Glutamatergic neuron (in vitro differentiated cells): ENCODE measurements around the gene PLOD3. TPM values are rescaled to one million over a fixed set of nuclear protein-coding genes. Genes with fewer than 3 reads are reported as not detected.

Experiments
- DNase-seq: peaks from one replicate; pipeline ENCODE4 v3.0.0; 2022
- H3K27ac Mint-ChIP-seq: one replicate; pipeline ENCODE4 v1.8.0; 2020; ENCODE audit warnings: mild to moderate bottlenecking, mixed read lengths, inconsistent platforms; ENCODE audit not compliant: unreplicated experiment
- H3K27me3 Mint-ChIP-seq: one replicate; pipeline ENCODE4 v1.8.0; 2020; ENCODE audit warnings: mild to moderate bottlenecking, moderate library complexity, mixed read lengths, inconsistent platforms; ENCODE audit not compliant: unreplicated experiment
- H3K36me3 Mint-ChIP-seq: one replicate; pipeline ENCODE4 v1.8.0; 2020; ENCODE audit warnings: mild to moderate bottlenecking, mixed read lengths, inconsistent platforms; ENCODE audit not compliant: unreplicated experiment
- H3K4me1 Mint-ChIP-seq: one replicate; pipeline ENCODE4 v1.8.0; 2020; ENCODE audit warnings: mild to moderate bottlenecking, low read depth, mixed read lengths, inconsistent platforms; ENCODE audit not compliant: unreplicated experiment
- H3K4me3 Mint-ChIP-seq: one replicate; pipeline ENCODE4 v1.8.0; 2020; ENCODE audit warnings: mild to moderate bottlenecking, mixed read lengths, inconsistent platforms; ENCODE audit not compliant: unreplicated experiment
- H3K9me3 Mint-ChIP-seq: one replicate; pipeline ENCODE4 v1.8.0; 2020; ENCODE audit warnings: mild to moderate bottlenecking, moderate library complexity, mixed read lengths, inconsistent platforms; ENCODE audit not compliant: unreplicated experiment
- total RNA-seq: library from RNA; stranded (reverse); fragmentation: NEBNext Ultra II Directional; extraction: Animal tissue kit (Norgen Biotek cat#: 25700); gene quantifications from one replicate; pipeline ENCODE4 v1.2.1, GENCODE V29; 2021; ENCODE audit not compliant: unreplicated experiment
- TF ChIP-seq, protein P1 (sequence below): fragments of 200-600 bp; sonication (generic); IDR thresholded peaks from one replicate; pipeline ENCODE4 v1.5.0; 2021; ENCODE audit not compliant: partially characterized antibody, unreplicated experiment

Gene PLOD3
- total RNA-seq, 1 donor from 2014 or later = 47.1 TPM

DNA sequence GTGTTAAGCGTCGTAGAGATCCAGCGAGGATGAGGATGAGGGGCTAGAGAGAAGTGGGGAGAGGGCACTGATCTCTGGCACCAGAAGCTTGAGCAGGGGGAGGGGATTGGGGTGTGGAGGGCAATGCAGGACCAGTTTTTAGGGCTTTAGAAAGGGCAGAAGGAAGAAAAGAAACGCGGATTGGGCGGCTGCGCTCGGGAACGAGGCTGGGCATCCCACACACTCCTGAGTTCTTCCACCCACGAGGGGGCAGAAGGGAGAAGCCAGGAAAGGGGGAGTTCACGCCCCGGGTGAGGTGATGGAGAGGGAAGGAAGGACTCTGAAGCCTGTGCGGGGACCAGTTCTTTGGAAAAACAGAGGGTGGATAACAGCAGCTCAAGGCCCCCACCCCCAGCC lies 45.9 kb downstream of the PLOD3 start:
- peaks cover 64% of the 10 kb centered on the region for H3K27me3 Mint-ChIP-seq
- peaks cover 13% of the 10 kb centered on the region for H3K9me3 Mint-ChIP-seq
- no peak for DNase-seq
- H3K4me1 Mint-ChIP-seq = peaks cover 27% of the 10 kb centered on the region
- TF ChIP-seq, protein P1, sequence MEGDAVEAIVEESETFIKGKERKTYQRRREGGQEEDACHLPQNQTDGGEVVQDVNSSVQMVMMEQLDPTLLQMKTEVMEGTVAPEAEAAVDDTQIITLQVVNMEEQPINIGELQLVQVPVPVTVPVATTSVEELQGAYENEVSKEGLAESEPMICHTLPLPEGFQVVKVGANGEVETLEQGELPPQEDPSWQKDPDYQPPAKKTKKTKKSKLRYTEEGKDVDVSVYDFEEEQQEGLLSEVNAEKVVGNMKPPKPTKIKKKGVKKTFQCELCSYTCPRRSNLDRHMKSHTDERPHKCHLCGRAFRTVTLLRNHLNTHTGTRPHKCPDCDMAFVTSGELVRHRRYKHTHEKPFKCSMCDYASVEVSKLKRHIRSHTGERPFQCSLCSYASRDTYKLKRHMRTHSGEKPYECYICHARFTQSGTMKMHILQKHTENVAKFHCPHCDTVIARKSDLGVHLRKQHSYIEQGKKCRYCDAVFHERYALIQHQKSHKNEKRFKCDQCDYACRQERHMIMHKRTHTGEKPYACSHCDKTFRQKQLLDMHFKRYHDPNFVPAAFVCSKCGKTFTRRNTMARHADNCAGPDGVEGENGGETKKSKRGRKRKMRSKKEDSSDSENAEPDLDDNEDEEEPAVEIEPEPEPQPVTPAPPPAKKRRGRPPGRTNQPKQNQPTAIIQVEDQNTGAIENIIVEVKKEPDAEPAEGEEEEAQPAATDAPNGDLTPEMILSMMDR = no peak
- peak overlapping the region; percentile 71 for H3K4me3 Mint-ChIP-seq
- H3K27ac Mint-ChIP-seq = no peak overlapping the region
- peaks cover 6% of the 10 kb centered on the region for H3K36me3 Mint-ChIP-seq

DNA sequence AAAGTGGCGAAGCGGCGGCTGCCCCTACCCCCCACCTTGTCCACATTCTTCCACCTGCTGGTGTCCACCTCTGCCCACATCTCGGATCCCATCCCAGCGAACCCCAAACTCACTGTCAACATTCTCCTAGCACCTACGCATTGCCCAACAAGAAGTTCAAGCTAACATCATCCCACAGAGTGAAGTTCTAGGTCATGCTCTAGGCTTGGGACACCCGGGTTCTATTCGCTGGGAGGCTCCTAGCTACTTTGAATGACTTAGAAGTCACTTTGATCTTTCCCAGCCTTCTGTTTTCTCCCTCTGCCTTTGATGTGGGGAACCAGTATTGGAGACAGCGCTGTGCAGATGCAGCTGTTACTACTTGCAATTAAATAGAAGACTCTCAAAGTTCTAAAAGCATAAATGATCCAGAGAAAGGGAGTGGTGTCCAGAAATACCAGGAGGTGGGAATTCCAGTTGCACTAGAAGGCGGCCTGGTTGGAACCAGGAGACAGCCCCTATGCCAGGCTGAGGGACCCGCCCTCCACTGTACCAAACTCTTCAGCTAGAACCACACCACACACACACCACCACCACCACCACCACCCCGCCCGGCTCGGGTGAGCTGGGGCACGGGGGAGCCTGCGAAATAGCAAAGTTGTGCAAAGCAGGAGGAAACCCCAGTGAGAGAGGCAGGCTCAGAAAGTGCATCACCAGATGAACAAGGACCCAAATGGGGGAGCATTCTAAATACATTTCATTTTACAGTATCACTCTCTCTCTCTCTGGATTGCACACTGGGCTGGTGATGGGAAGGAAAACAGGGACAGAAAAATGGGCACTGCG lies 46.6 kb downstream of the PLOD3 start:
- Mint-ChIP-seq H3K27ac (no peak overlapping the region), H3K27me3 (peaks cover 64% of the 10 kb centered on the region), H3K36me3 (peaks cover 6% of the 10 kb centered on the region), H3K4me1 (peaks cover 31% of the 10 kb centered on the region), H3K4me3 (peak overlapping the region; percentile 71), H3K9me3 (peaks cover 13% of the 10 kb centered on the region)
- DNase-seq = no peak
- TF ChIP-seq, protein P1 = no peak

DNA sequence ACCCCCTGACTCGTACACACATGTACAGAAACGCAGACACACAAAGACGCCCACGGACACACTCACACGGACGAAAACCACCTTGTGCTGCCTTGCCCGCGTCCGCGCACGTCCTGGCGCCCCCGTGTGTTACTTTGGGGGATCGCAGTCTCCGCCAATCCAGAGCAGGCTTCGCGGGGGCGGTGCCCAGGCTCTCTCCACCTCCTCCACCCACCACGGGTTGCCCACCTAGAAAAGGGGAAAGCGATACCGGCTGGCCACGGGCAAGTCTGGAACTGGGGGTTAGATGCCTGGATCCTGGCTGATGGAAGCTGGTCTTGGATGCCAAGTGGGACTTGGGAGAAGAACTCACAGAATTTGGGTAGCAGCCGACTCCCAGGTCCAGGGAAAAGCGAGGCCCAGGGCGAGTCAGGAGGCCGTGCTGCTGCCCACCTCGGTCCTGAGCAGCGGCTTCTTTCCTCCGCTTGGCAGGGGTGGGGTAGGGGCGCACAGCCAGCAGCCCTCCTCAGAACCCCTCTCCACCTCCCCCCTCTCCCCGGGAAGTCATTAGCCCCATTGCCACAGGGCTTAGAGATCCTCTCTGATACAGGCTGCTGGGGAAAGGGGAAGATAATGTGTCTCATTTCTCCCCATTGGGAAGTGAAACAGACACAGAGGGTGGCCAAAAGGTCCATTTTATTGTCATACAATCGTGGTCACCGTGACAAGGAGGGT lies 47.4 kb downstream of the PLOD3 start:
- Mint-ChIP-seq H3K4me1 (peaks cover 34% of the 10 kb centered on the region), H3K27me3 (peaks cover 63% of the 10 kb centered on the region), H3K27ac (peak overlapping the region; percentile 75), H3K9me3 (peaks cover 15% of the 10 kb centered on the region), H3K4me3 (peak overlapping the region; percentile 55), H3K36me3 (peaks cover 2% of the 10 kb centered on the region)
- peak; percentile 91 for DNase-seq
- TF ChIP-seq, protein P1 = peak; percentile 88

DNA sequence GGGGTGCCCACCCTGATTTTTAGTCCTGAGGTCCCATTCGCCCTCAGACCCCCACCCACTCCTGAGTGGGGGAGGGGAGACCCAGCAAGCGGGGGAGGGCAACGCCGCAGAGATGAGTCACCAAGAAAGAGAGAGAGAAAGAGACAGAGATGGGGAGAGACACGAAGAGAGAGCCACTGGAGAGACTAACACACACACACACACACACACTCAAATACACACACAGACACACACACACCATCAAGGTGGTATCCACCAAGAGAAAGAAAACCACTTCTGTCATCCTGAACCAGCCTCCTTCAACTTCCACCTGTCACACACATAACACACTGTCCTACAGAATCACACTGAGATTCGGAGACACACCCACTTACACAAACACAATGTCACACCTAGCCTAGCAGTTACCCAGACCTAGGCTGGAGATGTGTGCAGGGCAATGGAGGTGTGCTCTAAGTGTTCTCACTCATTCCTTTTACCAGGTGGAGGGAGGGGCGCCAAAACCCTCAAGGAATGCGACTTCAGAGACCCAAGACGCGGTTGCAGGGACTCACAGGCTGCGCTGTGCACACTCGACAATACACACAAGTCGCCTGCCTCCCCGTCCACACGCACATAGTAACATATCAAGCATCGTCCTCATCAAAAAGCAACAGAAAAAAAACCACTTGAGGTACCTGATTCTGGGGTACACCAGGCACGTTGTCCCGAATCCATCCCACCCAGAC lies 48.1 kb downstream of the PLOD3 start:
- H3K27me3 Mint-ChIP-seq = peaks cover 64% of the 10 kb centered on the region

More for the DNA sequence above, 48.1 kb downstream of the PLOD3 start:
- peaks cover 36% of the 10 kb centered on the region for H3K4me1 Mint-ChIP-seq
- DNase-seq = no peak
- H3K27ac Mint-ChIP-seq = peak overlapping the region; percentile 75
- H3K9me3 Mint-ChIP-seq = peaks cover 14% of the 10 kb centered on the region
- no peaks in the 10 kb centered on the region for H3K36me3 Mint-ChIP-seq
- TF ChIP-seq, protein P1 = no peak
- peak overlapping the region; percentile 55 for H3K4me3 Mint-ChIP-seq
